ENCODE measurements around the gene ITFG1. TPM values are rescaled to one million over a fixed set of nuclear protein-coding genes. Genes with fewer than 3 reads are reported as not detected.
A peak's percentile ranks its signal among the peaks of the same experiment; 100 is the strongest.
"Not testable (repeated sequence)": the region's sequence is repeated elsewhere in the genome, so short reads cannot be mapped to it uniquely, and the experiment has no call there.

Gene ITFG1
- polyA plus RNA-seq, 4 donors: 94.0 to 142 (median 104) TPM

- DNase-seq (ENCODE audit: low read depth in 4 of 4, low spot score in 2 of 4): no peak
These were observed 14.9 kb upstream of the ITFG1 start for GRCh38 chr16:47475786-47476185.

GRCh38 chr16:47473792-47474191 is 12.9 kb upstream of the ITFG1 start:
- no peak for DNase-seq (ENCODE audit: low read depth in 4 of 4, low spot score in 2 of 4)

- DNase-seq (ENCODE audit: low read depth in 4 of 4, low spot score in 2 of 4): not testable (repeated sequence)
These were observed 12.1 kb upstream of the ITFG1 start for GRCh38 chr16:47473004-47473403.

- DNase-seq (ENCODE audit: low read depth in 4 of 4, low spot score in 2 of 4): no peak
These were observed 9.9 kb upstream of the ITFG1 start for GRCh38 chr16:47470810-47471209.

- DNase-seq (ENCODE audit: low read depth in 4 of 4, low spot score in 2 of 4): no peak
These were observed 9.3 kb upstream of the ITFG1 start for GRCh38 chr16:47470211-47470610.

GRCh38 chr16:47469227-47469626 is 8.4 kb upstream of the ITFG1 start:
- no peak for DNase-seq (ENCODE audit: low read depth in 4 of 4, low spot score in 2 of 4)

GRCh38 chr16:47468070-47468689 is 7.3 kb upstream of the ITFG1 start:
- DNase-seq (ENCODE audit: low read depth in 4 of 4, low spot score in 2 of 4): not testable (repeated sequence)

GRCh38 chr16:47467501-47467900 is 6.6 kb upstream of the ITFG1 start:
- DNase-seq (ENCODE audit: low read depth in 4 of 4, low spot score in 2 of 4): no peak

GRCh38 chr16:47465919-47466630 is 5.2 kb upstream of the ITFG1 start:
- no peak for DNase-seq (ENCODE audit: low read depth in 4 of 4, low spot score in 2 of 4)

GRCh38 chr16:47463771-47464624 is 3.1 kb upstream of the ITFG1 start:
- DNase-seq (ENCODE audit: low read depth in 4 of 4, low spot score in 2 of 4): no peak

- DNase-seq (ENCODE audit: low read depth in 4 of 4, low spot score in 2 of 4): peak; percentile 7 to 28 (median 18)
These were observed 869 bp upstream of the ITFG1 start for GRCh38 chr16:47461598-47462266.

- DNase-seq (ENCODE audit: low read depth in 4 of 4, low spot score in 2 of 4): peak in 1 of 4 donors; percentile 1
These were observed 528 bp downstream of the ITFG1 start for GRCh38 chr16:47460359-47460710.

- DNase-seq (ENCODE audit: low read depth in 4 of 4, low spot score in 2 of 4): no peak
These were observed 1.3 kb downstream of the ITFG1 start for GRCh38 chr16:47459603-47460002.

GRCh38 chr16:47458331-47458730 is 2.5 kb downstream of the ITFG1 start:
- DNase-seq (ENCODE audit: low read depth in 4 of 4, low spot score in 2 of 4): no peak

GRCh38 chr16:47449788-47450187 is 11.1 kb downstream of the ITFG1 start:
- DNase-seq (ENCODE audit: low read depth in 4 of 4, low spot score in 2 of 4): no peak

GRCh38 chr16:47448830-47449575 is 11.9 kb downstream of the ITFG1 start:
- no peak for DNase-seq (ENCODE audit: low read depth in 4 of 4, low spot score in 2 of 4)

- no peak for DNase-seq (ENCODE audit: low read depth in 4 of 4, low spot score in 2 of 4)
These were observed 14.4 kb downstream of the ITFG1 start for GRCh38 chr16:47446431-47446830.

- DNase-seq (ENCODE audit: low read depth in 4 of 4, low spot score in 2 of 4): not testable (repeated sequence)
These were observed 18.0 kb downstream of the ITFG1 start for GRCh38 chr16:47442884-47443283.

GRCh38 chr16:47440066-47440465 is 20.8 kb downstream of the ITFG1 start:
- not testable (repeated sequence) for DNase-seq (ENCODE audit: low read depth in 4 of 4, low spot score in 2 of 4)

- not testable (repeated sequence) for DNase-seq (ENCODE audit: low read depth in 4 of 4, low spot score in 2 of 4)
These were observed 26.6 kb downstream of the ITFG1 start for GRCh38 chr16:47434274-47434673.
